HepG2 (cell line): Measurements from ENCODE around the gene ZNF638. TPM values are rescaled to one million over a fixed set of nuclear protein-coding genes. Genes with fewer than 3 reads are reported as not detected.

Source experiments
- ATAC-seq: fragments of 200-7000 bp; cut with Tn5 transposase; 3 replicates; pipeline ENCODE4 v1.9.1; 2020; ENCODE audit warnings: mild to moderate bottlenecking, moderate library complexity
- BruUV-seq: library from RNA; stranded (reverse); fragments of 400-500 nt; replicated peaks from 2 replicates; lab custom pipeline; 2021; lab: Mats Ljungman, UMichigan
- CTCF ChIA-PET: fragments of 300-600 bp; formaldehyde crosslinking; extraction: SDS; loops from one replicate; lab custom pipeline; 2021; ENCODE audit warnings: low total read pairs, inconsistent platforms, low intra/inter-chr PET ratio; lab: Yijun Ruan, JAX
- POLR2A ChIA-PET: fragments of 350-600 bp; sonication (Branson Sonifier 250); formaldehyde crosslinking; loops from one replicate; lab custom pipeline; 2020; ENCODE audit warnings: antibody characterized with exemption, inconsistent platforms; lab: Yijun Ruan, JAX
- DNase-seq: peaks from one replicate; pipeline ENCODE4 v3.0.0-alpha.2; 2015; ENCODE audit warnings: low spot score
- FAIRE-seq: peaks from 3 replicates; lab custom pipeline; 2011; peaks lifted over from hg19 to GRCh38; lab: Jason Lieb, UNC
- H2AFZ ChIP-seq: one replicate; pipeline ENCODE4 v1.6.1; 2011; ENCODE audit warnings: low read length, inconsistent platforms
- H3K27ac ChIP-seq: fragments of 300-600 bp; 3 replicates; pipeline ENCODE4 v1.8.0; 2011; ENCODE audit warnings: mixed run types, mild to moderate bottlenecking, mixed read lengths, low read length, inconsistent platforms; ENCODE audit not compliant: insufficient read depth; ENCODE audit errors: extremely low read length
- H3K27me3 ChIP-seq, 2 experiments: fragments of 200-600 bp in 1 of 2; 2 replicates in 1 of 2; 3 replicates in 1 of 2; pipeline versions ENCODE4 v1.6.0 to v1.8.0; 2011; ENCODE audit warnings: low read length in 2 of 2, mild to moderate bottlenecking in 2 of 2, moderate library complexity in 2 of 2, inconsistent platforms in 1 of 2; ENCODE audit not compliant: insufficient read depth in 2 of 2, control insufficient read depth in 1 of 2
- H3K36me3 ChIP-seq, 2 experiments: fragments of 200-600 bp in 1 of 2; replicated peaks in 1 of 2; 2 replicates in 1 of 2; 3 replicates in 1 of 2; pipeline versions ENCODE4 v1.5.1 to v1.8.0; 2011; ENCODE audit warnings: low read length in 2 of 2, inconsistent platforms in 1 of 2; ENCODE audit not compliant: insufficient read depth in 2 of 2, control insufficient read depth in 1 of 2
- H3K4me1 ChIP-seq: 2 replicates; pipeline ENCODE4 v1.5.1; 2012; ENCODE audit warnings: low read length, inconsistent platforms; ENCODE audit not compliant: insufficient read depth
- H3K4me2 ChIP-seq: 2 replicates; pipeline ENCODE4 v1.6.0; 2011; ENCODE audit warnings: low read depth, low read length, inconsistent platforms
- H3K4me3 ChIP-seq, 3 experiments: fragments of 200-600 bp in 1 of 3; sonication (generic), shearing (Covaris generic) in 1 of 3; replicated peaks in 1 of 3; 2 replicates each; pipeline ENCODE4 v1.5.1; 2011 to 2016; ENCODE audit warnings: low read length in 3 of 3, inconsistent platforms in 2 of 3, low read depth in 2 of 3, mild to moderate bottlenecking in 2 of 3, control low read depth in 1 of 3, mixed read lengths in 1 of 3; ENCODE audit not compliant: insufficient read depth in 1 of 3
- H3K79me2 ChIP-seq: one replicate; pipeline ENCODE4 v1.6.1; 2011; ENCODE audit warnings: low read length, inconsistent platforms; ENCODE audit not compliant: insufficient read depth
- H3K9ac ChIP-seq: 2 replicates; pipeline ENCODE4 v1.6.0; 2011; ENCODE audit warnings: mild to moderate bottlenecking, low read depth, low read length, inconsistent platforms; ENCODE audit not compliant: insufficient read depth
- H3K9me3 ChIP-seq: 2 replicates; pipeline ENCODE4 v1.5.1; 2012; ENCODE audit warnings: mild to moderate bottlenecking, low read length
- H4K20me1 ChIP-seq: 2 replicates; pipeline ENCODE4 v1.6.0; 2011; ENCODE audit warnings: inconsistent platforms, mild to moderate bottlenecking, low read length, moderate library complexity; ENCODE audit not compliant: insufficient read depth
- ETV6 ChIP-seq: sonication (generic); formaldehyde crosslinking; conservative IDR thresholded peaks from 2 replicates; pipeline ENCODE4 v1.4.0; 2020; ENCODE audit warnings: missing genetic modification reagents
- IKZF5 ChIP-seq: IDR thresholded peaks from 2 replicates; pipeline ENCODE4 v1.6.1; 2018; ENCODE audit warnings: missing genetic modification reagents, mild to moderate bottlenecking, missing compliant biosample characterization
- MXI1 ChIP-seq: IDR thresholded peaks from 3 replicates; pipeline ENCODE4 v1.6.1; 2012; ENCODE audit warnings: low read depth, low read length, inconsistent platforms, borderline replicate concordance
- NCOA1 ChIP-seq: sonication (generic); formaldehyde crosslinking; IDR thresholded peaks from 2 replicates; pipeline ENCODE4 v1.9.0; 2021; ENCODE audit warnings: missing genetic modification reagents
- NR3C1 ChIP-seq: sonication (generic); formaldehyde crosslinking; IDR thresholded peaks from 2 replicates; pipeline ENCODE4 v1.4.0; 2020; ENCODE audit warnings: missing genetic modification reagents
- SMAD1 ChIP-seq: sonication (generic); formaldehyde crosslinking; IDR thresholded peaks from 2 replicates; pipeline ENCODE4 v1.4.0; 2020; ENCODE audit warnings: missing genetic modification reagents, low read depth, mild to moderate bottlenecking, borderline replicate concordance
- TERF1 ChIP-seq: sonication (generic); formaldehyde crosslinking; IDR thresholded peaks from 2 replicates; pipeline ENCODE4 v1.8.0; 2022; ENCODE audit warnings: mild to moderate bottlenecking, missing genetic modification reagents, moderate library complexity
- ZNF280D ChIP-seq: sonication (generic); formaldehyde crosslinking; IDR thresholded peaks from 2 replicates; pipeline ENCODE4 v1.5.1; 2020; ENCODE audit warnings: mild to moderate bottlenecking, missing genetic modification reagents
- ZNF597 ChIP-seq: sonication (generic); formaldehyde crosslinking; IDR thresholded peaks from 2 replicates; pipeline ENCODE4 v1.5.0; 2020; ENCODE audit warnings: missing genetic modification reagents
- WGBS: methylation state at CpG from one replicate; pipeline ENCODE4 v1.1.6; 2017; ENCODE audit warnings: low lambda C conversion rate; 5-methylcytosine and 5-hydroxymethylcytosine counted together
- in situ Hi-C: cut with HindIII; loops from 2 replicates; pipeline ENCODE4 v1.10.0; 2017; ENCODE audit warnings: low pct_unique_long_range_greater_than_20kb; ENCODE audit not compliant: extremely low pct_ligation_motif_present
- intact Hi-C: fragments of 100-400 bp; cut with micrococcal nuclease; formaldehyde crosslinking; loops from one replicate; pipeline ENCODE4 v1.10.0; 2022; ENCODE audit not compliant: unreplicated experiment
- polyA plus RNA-seq, 8 experiments: library from polyadenylated mRNA; depleted of rRNA in 3 of 8; stranded (reverse) in 7 of 8; unstranded in 1 of 8; fragments of >200 nt; fragmentation: Illumina TruSeq in 4 of 8; extraction: Trizol in 4 of 8; gene quantifications; 2 replicates each; pipeline versions ENCODE4 v1.2.1 to v1.2.3, GENCODE V29; 2011 to 2016; ENCODE audit warnings: low read depth in 4 of 8, missing spikeins in 1 of 8, mixed read lengths in 1 of 8; ENCODE audit not compliant: insufficient read depth in 1 of 8
- total RNA-seq, 5 experiments: library from RNA; depleted of rRNA; stranded (reverse); fragments of >200 nt; fragmentation: Illumina TruSeq; extraction: Trizol; gene quantifications; 2 replicates each; pipeline ENCODE4 v1.2.3, GENCODE V29; 2016; ENCODE audit warnings: low read depth in 1 of 5

The ZNF638 gene
- total and polyA plus RNA-seq, 2 of the 13 experiments (the other 11 are each of a cell fraction or from before 2014, with no cell fraction given) = 92.7 to 144 TPM

- TF ChIP-seq IKZF5 (CRISPR knock-in tag) = no peak
These were observed 127.5 kb downstream of the ZNF638 start (continued) for GRCh38 chr2:71459084-71459431.

- intact Hi-C loops = no loop called here
- CTCF ChIA-PET = no interaction called here
These were observed 128.5 kb downstream of the ZNF638 start for GRCh38 chr2:71460056-71460455.

More at GRCh38 chr2:71460056-71460455, 128.5 kb downstream of the ZNF638 start:
- no peak overlapping the region for H2AFZ ChIP-seq
- H3K27ac ChIP-seq = no peak overlapping the region
- POLR2A ChIA-PET = no interaction called here
- ATAC-seq (no peak), DNase-seq (no peak), FAIRE-seq (no peak)
- no peak for TF ChIP-seq ZNF597 (CRISPR knock-in tag)
- no peak for TF ChIP-seq ETV6 (CRISPR knock-in tag)
- no peak for TF ChIP-seq ZNF280D
- TF ChIP-seq NR3C1 (CRISPR knock-in tag) = no peak
- TF ChIP-seq TERF1 (CRISPR knock-in tag) = no peak
- TF ChIP-seq MXI1 = no peak
- TF ChIP-seq NCOA1 (CRISPR knock-in tag) = no peak
- TF ChIP-seq SMAD1 (CRISPR knock-in tag) = no peak
- H3K9me3 ChIP-seq = no peaks in the 10 kb centered on the region
- peaks cover 43% of the 10 kb centered on the region for H3K4me1 ChIP-seq
- peaks cover 2 to 11% of the 10 kb centered on the region in 2 experiments; a peak in 3 of 5 replicates for H3K27me3 ChIP-seq
- no TSS peak for BruUV-seq
- H3K36me3 ChIP-seq = no peaks in the 10 kb centered on the region
- no peak overlapping the region for H3K4me3 ChIP-seq
- no peaks in the 10 kb centered on the region for H4K20me1 ChIP-seq
- H3K9ac ChIP-seq = no peak overlapping the region
- WGBS = 79% methylated on average over 6 of the region's 6 CpGs
- H3K4me2 ChIP-seq = no peak overlapping the region
- in situ Hi-C loops = no loop called here
- no peaks in the 10 kb centered on the region for H3K79me2 ChIP-seq
